Mucosa of gallbladder (tissue), 1 donor: ENCODE data around the gene LCN10. TPM values are rescaled to one million over a fixed set of nuclear protein-coding genes. Genes with fewer than 3 reads are reported as not detected.
A peak's percentile ranks its signal among the peaks of the same experiment; 100 is the strongest.
"Not testable (repeated sequence)": the region's sequence is repeated elsewhere in the genome, so short reads cannot be mapped to it uniquely, and the experiment has no call there.

ENCODE experiments used
- DNase-seq: peaks from one replicate; pipeline ENCODE4 v3.0.0-alpha.2; 2020; ENCODE audit warnings: low spot score
- total RNA-seq: library from RNA; stranded (reverse); gene quantifications from one replicate; pipeline ENCODE4 v1.2.1, GENCODE V29; 2021
- donor health status: DM: no; HTN: no; CAD: no.

The LCN10 gene
- total RNA-seq, 1 donor from 2014 or later, result 11.4 TPM

DNA sequence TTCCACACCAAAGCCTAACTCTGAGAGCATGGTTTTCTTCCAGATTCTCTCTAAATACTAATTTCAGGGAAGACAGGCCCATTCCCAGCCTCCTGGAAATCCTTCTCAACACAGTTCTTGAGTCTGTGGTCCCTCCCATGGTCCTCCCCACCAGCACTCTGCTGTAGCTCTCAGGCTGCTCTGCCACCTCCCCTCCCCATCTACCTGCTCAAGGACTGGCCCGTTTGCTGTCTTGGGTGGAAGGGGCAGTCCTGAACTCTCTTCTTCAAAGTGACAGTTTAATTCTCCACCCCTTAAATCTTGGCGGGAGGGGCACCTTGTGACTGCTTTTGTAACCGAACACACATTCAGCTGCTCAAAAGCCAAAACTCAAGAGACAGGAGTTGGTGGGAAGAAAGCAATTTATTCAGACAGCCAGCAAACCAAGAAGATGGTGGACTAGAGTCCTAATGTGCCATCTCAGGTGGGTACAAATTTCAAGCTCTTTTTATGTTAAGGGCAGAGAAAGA is 29.2 kb upstream of the LCN10 start:
- DNase-seq, result no peak

DNA sequence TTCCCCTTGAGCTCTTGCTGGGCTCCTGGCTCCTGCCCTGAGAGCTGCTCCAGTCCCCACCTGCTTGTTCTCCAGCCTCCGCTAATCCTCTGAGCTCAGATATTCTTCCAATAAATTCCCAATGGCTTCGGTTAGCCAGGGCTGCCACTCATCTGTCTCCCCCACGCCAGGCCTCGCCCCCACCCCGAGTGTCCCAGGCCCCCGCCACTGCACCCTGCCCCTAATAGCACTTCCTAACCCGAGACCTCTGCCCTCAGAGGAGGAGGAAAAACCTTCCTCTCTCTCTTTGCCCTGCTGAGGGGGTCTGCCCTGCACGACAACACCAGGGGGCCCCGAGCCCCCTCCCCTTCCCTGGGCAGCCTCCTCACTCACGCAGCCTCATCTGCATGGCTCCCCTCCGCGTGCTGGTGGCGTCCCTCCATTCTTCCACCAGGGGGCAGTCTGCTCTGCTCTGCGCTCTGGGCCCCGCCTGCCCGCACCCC is 27.0 kb upstream of the LCN10 start:
- peak; percentile 31 for DNase-seq

GRCh38 chr9:136766410-136767120 is 23.8 kb upstream of the LCN10 start:
- DNase-seq, result peak; percentile 74

DNA sequence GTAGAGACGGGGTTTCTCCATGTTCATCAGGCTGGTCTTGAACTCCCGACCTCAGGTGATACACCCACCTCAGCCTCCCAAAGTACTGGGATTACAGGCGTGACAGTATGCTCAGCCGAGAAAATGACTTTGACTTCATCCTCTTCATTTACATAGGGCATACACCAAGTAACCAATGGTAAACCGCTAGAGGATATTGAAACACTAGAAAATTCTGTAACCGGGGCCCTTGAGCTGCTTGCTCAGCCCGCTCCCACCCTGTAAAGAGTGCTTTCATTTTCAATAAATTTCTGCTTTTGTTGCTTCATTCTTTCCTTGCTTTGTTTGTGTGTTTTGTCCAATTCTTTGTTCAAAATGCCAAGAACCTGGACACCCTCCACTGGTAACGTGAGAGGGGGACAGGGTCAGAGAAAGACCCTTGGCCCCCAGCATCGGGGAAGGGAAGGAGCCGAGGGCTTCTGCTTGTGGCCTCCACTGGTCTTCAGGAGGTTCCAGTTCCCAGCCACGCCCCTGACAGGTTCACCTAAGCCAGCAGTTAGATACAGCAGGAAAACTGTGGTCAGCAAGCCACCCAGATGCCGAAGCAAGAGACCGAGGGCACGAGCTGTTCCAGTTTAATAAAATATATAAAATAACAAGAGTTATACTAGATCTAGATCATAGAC is 23.1 kb upstream of the LCN10 start:
- DNase-seq, result not testable (repeated sequence)

DNA sequence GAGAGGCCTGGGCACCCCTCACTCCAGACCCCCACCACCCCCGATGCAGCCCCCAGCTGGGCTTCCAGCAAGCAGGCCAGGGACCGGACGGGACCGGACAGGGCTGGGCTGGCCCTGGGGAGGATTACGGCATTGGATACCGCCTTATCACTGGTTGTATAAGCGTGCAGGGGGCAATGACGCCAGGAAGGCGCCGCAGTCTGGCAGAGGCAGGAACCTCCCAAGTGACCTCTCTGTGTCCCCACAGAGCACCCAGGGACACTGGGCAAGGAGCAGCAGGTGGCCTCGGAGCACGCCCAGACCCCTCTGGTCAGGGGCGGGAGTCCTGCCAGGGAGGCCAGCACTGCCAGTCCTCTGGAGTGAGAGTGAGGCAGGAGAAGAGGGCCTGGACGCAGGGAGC is 22.3 kb upstream of the LCN10 start:
- DNase-seq, result no peak

DNA sequence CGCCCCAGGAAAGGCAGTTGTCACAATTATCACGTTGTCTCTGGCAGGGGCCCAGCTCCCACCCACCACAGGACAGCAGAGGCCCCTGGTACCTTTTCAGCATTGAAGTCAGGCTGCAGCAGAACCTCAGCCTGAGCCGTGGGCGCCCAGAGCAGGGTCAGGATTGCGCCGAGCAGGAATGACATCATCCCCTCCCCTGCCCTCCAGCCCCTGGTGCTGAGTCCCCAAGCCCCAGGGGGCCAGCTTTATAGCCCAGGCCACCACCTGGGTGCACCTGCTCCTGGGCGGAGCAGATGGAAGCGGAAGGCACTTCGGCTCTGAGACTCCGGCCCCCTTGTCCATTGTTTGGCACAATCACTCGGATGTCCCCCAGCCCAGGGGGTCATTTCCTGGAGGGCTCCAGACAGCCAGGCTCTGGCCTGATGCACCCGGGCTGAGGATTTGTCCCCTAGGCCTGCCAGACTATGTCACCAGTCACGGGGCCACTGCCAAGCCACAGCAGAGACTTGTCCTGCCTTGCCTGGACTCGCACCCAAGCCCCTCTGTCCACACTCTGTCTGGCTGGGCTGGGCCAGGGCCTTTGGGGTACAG is 21.7 kb upstream of the LCN10 start, which contains the start of gene LCN15:
TSS of gene LCN15 (minus strand) at position 218 of the 591 bp plus-strand sequence. CDS start at position 188, 30 bp downstream.
- no peak for DNase-seq

DNA sequence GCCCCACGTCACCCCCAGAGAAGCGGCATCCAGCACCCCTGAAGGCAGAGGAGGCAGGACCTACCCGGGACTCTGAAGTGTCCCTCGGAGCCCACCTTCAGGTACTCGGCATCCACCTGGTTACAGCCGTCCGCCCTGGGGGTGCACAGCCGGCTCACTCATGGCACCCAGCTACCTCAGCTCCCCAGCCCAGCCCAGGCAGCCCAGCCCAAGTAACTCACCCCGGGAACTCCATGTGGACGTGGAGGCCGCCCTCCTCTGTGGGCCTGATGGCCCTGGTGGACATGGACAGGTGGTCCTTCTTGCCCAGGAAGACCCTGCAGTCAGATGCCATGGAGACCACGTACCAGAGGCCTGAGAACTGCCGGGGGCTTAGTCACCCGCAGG is 20.9 kb upstream of the LCN10 start:
- no peak for DNase-seq

DNA sequence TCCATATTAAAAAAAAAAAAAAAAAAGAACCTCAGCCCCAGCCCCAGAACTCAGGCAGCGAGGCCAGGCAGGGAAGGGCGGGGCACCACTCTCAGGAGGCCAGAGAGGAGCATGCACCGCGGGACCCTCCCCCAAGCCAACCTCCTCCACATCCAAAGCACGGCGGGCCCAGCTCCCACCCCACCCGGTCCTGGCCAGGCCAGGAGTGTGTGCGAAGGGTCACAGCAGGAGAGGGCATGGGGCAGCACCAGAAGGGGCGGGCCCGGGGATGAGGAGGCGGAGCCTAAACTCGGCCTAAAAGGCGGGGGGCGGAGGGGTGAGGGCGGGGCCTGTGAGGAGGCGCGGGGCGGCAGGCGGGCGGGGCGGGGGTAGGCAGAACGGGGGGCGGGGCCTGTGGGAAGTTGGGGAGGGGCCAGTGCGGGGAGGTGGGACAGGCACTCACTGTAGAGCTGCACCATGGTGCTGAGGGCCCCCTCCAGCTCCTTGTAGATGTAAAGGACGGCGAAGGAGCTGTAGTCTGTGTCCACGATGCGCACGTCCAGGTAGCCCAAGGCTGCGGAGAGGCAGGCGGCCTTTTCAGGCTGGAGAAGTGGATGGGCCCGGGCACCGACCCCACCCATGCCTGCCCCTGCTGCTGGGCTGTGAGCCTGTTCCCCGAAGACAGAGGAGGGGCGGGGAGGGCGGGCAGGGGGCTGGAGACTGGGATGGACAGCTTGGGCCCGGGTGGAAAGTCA is 20.3 kb upstream of the LCN10 start:
- no peak for DNase-seq

- DNase-seq, result no peak
Observed at GRCh38 chr9:136762221-136762691, 19.5 kb upstream of the LCN10 start.

GRCh38 chr9:136761545-136761981 is 18.8 kb upstream of the LCN10 start:
- DNase-seq, result no peak

DNA sequence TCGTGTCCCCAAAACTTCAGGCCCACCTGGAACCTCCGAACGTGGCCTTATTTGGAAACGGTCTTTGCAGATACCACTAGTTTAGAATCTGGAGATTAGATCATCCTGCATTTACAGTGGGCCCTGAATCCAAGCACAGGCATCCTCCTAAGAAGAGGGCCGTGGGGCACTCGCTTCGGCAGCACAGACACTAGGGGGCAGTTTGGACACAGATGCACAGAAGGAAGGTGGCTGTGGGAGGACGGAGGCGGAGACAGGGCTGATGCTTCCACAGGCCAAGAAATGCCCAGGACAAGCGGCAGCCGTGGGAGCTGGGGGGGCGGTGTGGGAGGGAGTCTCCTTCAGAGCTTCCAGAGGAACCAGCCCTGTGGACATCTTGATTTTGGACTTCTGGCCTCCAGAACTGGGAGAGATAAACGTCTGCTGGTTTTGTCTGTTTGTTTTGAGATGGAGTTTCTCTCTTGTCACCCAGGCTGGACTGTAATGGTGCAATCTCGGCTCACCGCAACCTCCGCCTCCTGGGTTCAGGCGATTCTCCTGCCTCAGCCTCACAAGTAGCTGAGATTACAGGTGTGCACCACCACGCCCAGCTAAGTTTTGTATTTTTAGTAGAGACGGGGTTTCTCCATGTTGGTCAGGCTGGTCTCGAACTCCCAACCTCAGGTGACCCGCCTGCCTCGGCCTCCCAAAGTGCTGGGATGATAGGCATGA is 18.2 kb upstream of the LCN10 start:
- peak; percentile 41 for DNase-seq

DNA sequence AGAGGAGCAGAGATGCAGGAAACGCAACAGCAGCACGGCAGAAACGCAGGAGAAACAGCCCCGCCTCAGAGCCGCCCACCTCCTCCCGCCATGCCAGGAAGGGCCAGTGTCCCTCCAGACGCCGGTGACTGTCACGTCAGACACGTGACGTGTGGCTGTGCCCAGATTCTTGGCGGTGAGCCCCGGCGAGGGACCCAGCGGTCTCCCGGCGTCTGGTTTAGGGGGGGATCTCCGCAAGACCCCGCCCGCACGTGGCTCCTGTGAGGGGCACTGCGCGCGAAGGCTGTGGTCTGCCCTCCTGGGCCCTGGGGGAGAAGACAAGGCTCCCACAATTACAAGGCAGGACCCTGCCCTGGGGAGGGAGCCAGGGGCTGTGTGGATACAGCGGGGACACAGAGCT is 17.7 kb upstream of the LCN10 start:
- DNase-seq, result no peak

DNA sequence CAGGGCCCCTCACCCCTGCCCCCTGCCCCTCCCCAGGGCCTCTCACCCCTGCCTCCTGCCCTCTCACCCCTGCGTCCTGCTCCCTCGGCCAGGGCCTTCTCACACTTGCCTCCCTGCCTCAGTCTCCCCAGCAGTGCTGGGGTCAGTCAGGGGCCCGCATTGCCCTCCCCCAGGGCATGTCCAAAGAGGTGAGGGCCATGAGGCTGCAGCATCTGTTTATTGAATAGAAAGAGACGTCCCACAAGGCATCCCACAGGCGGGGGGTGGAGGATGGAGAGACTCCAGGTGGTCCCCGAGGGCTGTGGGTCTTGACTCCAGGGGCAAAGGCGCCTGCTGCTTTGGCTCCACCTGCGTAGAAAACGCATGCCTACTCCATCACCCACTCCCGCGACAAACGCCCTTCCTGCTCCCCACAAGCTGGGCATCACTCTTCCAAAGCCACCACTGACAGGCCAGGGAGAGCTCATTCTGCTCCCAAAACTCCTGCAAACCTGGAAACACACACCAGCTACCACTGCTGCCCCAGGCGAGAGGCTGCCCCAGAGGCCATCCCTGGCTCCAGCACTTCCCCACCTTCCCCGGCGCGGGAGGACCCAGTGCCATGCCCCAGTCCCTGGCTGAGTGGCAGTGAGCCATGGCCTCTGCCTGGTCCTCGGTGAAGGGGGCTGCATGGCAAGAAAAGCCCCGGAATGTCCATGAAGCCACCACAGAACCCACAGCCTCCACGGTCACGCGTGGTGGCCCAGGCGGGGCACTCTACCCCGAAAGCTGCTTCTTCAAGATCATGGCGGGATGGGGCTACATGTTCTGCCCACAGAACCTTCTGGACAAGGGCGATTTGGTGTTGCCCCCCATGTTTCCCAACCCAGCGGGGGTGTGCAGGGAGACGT is 16.9 kb upstream of the LCN10 start:
- no peak for DNase-seq

- DNase-seq, result no peak
Observed at GRCh38 chr9:136759001-136759400, 16.3 kb upstream of the LCN10 start.

GRCh38 chr9:136757751-136758140 is 15.0 kb upstream of the LCN10 start:
- DNase-seq, result no peak

- no peak for DNase-seq
Observed at GRCh38 chr9:136757328-136757727, 14.6 kb upstream of the LCN10 start.

DNA sequence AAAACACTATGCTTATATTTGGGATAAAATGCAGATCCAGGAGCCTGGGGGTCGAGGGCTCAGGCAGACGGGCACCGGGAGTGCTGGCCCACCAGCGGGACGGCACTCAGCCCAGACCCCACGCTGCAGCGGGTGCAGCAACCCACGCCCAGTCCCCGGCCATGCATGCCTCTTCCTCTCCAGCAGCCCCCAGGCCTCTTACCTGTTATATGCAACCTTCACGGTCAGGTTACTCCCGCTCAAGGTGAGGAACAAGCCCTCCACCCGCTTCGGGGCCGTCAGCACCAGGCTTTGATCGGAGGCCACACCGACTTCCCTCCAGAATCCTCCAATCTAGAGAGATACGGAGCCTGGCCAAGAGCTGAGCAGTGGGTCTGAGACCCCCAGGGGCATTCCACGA is 14.1 kb upstream of the LCN10 start:
- DNase-seq, result no peak

DNA sequence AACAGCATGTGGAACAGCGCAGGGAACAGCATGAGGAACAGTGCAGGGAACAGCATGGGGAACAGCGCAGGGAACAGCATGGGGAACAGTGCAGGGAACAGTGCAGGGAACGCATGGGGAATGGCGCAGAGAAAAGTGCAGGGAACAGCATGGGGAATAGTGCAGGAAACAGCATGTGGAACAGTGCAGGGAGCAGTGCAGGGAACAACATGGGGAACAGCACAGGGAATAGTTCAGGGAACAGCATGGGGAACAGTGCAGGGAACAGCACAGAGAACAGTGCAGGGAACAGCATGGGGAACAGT is 13.3 kb upstream of the LCN10 start:
- no peak for DNase-seq

- not testable (repeated sequence) for DNase-seq
Observed at GRCh38 chr9:136755302-136756133, 12.8 kb upstream of the LCN10 start.
